Activated CD8-positive, alpha-beta memory T cell treated with anti-CD3 and anti-CD28 coated beads, Interleukin-2, amount 50 U/mL, for 1 hour (primary cell): ENCODE measurements around the gene GPR107.
A peak's percentile ranks its signal among the peaks of the same experiment; 100 is the strongest.

Experiments
- DNase-seq: peaks from one replicate; pipeline ENCODE4 v3.0.0-alpha.2; 2020; ENCODE audit errors: extremely low read depth

GPR107 gene

DNA sequence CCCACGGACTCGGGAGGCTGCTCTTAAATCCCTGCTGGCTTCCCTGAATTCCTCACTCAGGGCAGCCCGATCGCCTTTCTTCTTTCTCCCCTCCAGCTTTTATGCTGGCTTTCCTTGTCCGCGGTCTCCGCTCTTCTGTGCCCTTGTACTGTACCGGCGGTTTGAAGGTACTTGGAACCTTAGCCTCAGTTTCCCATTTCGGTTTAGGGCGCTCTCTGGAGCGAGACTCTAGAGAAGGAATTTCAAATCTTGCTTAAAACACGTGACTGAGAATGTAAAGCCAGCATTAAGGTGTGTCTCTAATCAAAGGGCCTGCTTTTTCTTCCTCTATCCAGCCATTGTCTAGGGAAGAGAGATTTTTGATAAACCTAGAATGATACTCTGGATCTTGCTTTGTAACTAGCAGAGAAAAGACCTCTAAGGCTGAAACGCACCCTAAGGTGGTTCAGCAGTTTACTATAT lies 650 bp downstream of the GPR107 start:
- DNase-seq, result no peak

DNA sequence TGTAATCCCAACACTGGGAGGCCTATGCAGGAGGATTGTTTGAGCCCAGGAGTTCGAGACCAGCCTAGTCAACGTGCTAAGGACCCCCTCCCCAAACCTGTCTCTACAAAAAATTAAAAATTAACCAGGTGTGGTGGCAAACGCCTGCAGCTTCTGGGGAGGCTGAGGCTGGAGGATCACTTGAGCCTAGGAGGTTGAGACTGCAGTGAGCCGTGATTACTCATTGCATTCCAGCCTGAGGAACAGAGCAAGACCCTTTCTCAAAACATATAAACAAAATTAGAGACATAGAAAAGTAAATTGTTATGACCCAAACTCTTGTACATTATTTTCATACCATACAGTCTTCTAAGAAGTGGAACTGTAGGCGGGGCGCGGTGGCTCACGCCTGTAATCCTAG lies 1.1 kb downstream of the GPR107 start:
- DNase-seq, result no peak

GRCh38 chr9:130058154-130058553 lies 4.4 kb downstream of the GPR107 start:
- no peak for DNase-seq

GRCh38 chr9:130058887-130059286 lies 5.2 kb downstream of the GPR107 start:
- no peak for DNase-seq

GRCh38 chr9:130060296-130060695 lies 6.6 kb downstream of the GPR107 start:
- no peak for DNase-seq

GRCh38 chr9:130062750-130063149 lies 9.0 kb downstream of the GPR107 start:
- no peak for DNase-seq

GRCh38 chr9:130064621-130065020 lies 10.9 kb downstream of the GPR107 start:
- DNase-seq, result no peak

DNA sequence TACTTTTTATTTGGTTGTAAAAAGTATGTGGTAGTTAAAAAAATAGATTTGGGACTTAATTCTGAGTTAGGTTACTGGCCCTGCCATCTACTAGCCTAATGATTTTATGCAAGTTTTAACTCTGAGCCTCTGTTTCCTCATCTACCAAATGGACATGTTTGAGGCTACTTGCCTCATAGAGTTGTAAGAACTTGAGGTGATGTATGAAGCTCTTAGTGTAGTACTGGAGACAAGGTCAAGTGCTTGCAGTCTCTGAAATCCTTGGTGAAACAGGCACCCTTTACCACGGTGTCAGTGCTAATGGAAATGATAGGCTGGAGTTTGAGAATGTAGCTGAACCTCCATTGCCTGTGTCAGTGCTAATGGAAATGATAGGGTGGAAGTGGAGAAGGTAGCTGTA lies 15.3 kb downstream of the GPR107 start:
- no peak for DNase-seq

DNA sequence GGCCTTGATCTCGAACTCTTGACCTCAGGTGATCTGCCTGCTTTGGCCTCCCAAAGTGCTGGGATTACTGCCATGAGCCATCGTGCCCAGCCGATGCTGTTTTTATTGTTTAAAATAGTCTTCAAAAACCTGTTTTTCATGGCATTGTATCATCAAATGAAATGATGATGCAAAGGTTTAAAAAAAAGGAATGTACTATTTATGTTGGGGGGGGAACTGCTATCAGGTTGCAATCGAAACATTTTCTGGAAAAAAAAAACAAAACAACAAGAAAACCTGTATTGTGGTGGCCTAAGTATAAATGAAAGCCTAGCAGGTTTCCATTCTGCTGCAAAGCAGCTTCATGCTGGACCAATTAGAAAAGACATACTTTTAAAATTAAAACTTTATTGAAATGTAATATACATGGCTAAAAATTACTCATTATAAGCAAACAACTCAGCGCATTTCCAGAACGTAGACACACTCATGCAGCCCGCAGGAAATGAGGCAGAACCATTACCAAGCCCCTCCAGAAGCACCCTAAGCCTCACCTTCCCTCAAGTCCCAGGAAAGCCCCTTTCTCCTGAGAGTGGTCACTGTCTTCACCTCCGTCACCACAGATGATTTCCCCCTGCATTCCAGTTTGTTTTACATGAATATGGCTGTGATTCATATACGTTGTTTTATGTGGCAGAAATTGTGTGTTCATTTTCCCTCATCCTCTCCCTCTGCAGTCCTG lies 19.0 kb downstream of the GPR107 start:
- DNase-seq, result no peak

DNA sequence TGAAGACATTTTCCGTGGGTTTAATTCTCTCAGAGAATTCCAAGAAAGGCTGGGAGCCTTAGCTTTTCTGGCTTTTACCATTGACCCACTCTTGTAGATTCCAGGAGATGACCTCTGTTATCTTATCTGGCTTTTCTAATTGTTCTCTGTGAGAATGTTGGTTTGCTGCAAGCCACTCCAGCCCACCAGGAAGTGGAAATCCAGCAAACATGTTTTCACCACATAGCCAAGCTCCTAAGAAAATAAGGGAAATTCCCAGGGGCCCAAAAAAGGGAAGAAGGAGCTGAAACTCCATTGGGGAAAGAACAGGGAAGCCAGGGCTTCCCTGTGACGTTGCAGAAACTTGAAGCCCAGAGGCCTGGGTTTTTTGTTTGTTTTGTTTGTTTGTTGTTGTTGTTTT lies 19.7 kb downstream of the GPR107 start:
- no peak for DNase-seq

DNA sequence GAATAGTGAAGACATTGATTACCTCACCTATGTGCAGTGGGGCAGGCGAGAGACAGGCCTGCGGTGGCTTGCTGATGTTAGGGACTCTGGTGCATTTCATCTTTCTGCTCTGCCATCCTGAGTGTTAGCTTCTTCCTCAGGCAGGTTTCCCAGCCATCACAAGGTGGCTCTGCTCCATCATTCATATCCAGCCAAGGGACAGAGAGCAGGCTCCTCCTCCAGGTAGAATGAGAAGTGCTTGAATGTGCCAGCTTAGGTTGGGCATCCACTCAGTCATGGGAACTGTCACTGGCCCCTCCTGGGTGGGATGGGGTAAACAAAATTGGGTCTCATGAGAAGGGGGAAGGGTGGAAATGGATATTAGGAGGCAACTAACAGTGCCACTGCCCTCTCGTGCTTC lies 24.8 kb downstream of the GPR107 start:
- DNase-seq, result no peak

DNA sequence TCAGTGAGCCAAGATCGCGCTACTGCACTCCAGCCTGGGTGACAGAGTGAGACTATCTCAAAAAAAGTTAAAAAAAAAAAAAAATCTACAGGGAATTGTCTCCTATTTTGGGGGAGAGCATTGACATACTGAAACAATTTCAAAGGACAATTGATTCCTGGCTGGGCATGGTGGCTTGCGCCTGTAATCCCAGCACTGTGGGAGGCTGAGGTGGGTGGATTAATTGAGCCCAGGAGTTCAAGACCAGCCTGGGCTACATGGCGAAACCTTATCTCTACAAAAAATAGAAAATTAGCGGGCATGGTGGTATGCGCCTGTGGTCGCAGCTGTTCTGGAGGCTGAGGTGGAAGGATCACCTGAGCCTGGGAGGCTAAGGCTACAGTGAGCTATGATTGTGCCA lies 30.6 kb downstream of the GPR107 start:
- no peak for DNase-seq

- no peak for DNase-seq
Measured at GRCh38 chr9:130088051-130088450, 34.3 kb downstream of the GPR107 start.

GRCh38 chr9:130089141-130089540 lies 35.4 kb downstream of the GPR107 start:
- DNase-seq, result no peak

- no peak for DNase-seq
Measured at GRCh38 chr9:130090915-130091314, 37.2 kb downstream of the GPR107 start.

- no peak for DNase-seq
Measured at GRCh38 chr9:130092910-130093309, 39.2 kb downstream of the GPR107 start.

GRCh38 chr9:130095872-130096271 lies 42.2 kb downstream of the GPR107 start:
- DNase-seq, result no peak

DNA sequence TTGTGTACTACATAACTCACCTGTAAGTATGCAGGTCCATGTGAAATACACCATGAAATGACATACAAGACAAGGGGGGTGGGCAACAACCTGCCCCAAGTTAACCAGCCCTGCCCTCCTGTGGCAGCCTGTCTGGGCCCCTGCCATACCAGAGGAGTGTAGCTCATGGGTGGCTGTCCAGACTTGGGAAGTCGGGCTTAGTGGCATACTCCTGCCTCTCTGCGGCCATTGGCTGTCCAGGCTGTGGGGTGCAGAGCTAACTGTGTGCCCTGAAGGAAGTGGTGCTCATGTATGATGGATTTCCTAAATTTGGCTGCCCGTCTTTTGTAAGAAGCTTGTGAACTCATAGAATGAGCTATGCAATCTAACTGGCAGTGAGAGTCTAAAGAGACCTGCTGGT lies 47.0 kb downstream of the GPR107 start:
- no peak for DNase-seq

GRCh38 chr9:130101915-130102314 lies 48.2 kb downstream of the GPR107 start:
- no peak for DNase-seq

DNA sequence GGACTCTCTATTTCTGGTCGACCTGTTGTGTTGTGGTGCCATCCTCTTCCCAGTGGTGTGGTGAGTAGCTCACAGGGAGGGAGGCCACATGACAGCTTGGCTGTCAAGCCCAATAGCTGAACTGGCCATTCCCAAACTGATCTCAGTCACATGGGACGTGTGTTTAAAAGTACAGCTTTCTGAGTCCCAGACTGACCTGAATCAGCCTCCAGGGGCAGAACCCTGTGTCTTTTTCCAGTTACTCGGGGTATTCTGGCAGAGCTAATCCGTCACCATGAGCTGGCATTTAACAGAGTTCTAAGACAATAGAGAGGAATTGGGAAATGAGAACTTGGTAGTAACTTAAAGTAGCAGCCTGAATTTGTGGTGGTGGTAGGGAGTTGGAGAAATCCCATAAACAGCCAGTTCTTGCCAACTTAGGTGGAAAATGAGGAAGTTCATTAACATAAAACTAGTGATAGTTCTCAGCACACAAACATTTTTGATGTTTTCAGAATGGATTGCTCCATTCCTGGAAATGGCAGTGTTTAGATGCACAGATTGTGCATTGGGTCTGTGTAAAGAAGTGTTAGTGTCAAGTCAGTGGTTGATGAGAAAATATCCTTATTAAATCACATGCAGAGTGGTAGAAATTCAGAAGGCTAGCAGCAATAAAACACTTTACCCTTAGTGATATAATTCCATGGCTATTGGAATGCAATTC lies 50.9 kb downstream of the GPR107 start:
- DNase-seq, result no peak

GRCh38 chr9:130106860-130107233 lies 53.1 kb downstream of the GPR107 start:
- no peak for DNase-seq

GRCh38 chr9:130107234-130107861 lies 53.6 kb downstream of the GPR107 start:
- DNase-seq, result peak; percentile 77

DNA sequence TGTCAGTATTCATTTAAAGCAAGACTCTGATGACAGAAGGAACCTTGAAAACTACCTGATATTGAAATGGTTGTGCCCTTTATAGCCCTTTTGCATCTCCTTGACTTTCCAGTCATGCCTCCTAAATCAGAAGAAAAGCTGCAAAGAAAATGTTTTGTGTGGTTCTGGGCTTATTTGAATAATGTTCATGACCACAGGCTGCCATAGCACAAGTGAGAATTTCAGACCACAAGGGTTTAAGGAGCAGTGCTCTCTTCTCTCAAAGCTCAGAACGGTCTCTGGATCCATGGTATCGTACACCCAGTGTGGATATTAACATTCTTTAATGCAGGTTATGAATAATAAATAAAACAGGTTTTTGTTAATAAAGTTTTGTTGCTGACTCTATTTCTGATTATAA lies 54.2 kb downstream of the GPR107 start:
- no peak for DNase-seq
